ENCODE data around the gene CHFR.
"Not testable (repeated sequence)": the region's sequence is repeated elsewhere in the genome, so short reads cannot be mapped to it uniquely, and the experiment has no call there.

Gene CHFR

GRCh38 chr12:132887513-132888351, at the start of gene CHFR:
Gene CHFR (minus strand): TSS chr12:132887605. CDS start chr12:132887328, 277 bp downstream.
- POLR2A ChIA-PET, result interaction anchor here (0.7 to 1.0 kb wide), 3 partner anchors 21 to 192 kb away, joined by 3 to 6 read pairs (median 3); partner anchors contain the start of gene ZNF26
- CTCF ChIA-PET, result no interaction called here
- TF ChIP-seq L3MBTL2 (conservative IDR thresholded peaks at IDR 0.05) (peak; percentile 96), BHLHE40 (IDR thresholded peaks at IDR 0.05; ENCODE audit: borderline replicate concordance) (no peak), PKNOX1 (IDR thresholded peaks at IDR 0.05) (peak; percentile 81), ELF4 (IDR thresholded peaks at IDR 0.05) (peak; percentile 88), SP1 (IDR thresholded peaks at IDR 0.05) (no peak)
- peak; percentile 97 for DNase-seq (ENCODE audit: extremely low spot score)

- DNase-seq (ENCODE audit: extremely low spot score); POLR2A ChIA-PET; CTCF ChIA-PET: not testable (repeated sequence)
These were observed 49.5 kb upstream of the CHFR start for GRCh38 chr12:132936921-132937320.

- DNase-seq (ENCODE audit: extremely low spot score), result no peak
- POLR2A ChIA-PET, result no interaction called here
- CTCF ChIA-PET, result no interaction called here
- no peak for TF ChIP-seq LEF1 (IDR thresholded peaks at IDR 0.05; ENCODE audit: borderline replicate concordance)
- TF ChIP-seq ARNT (IDR thresholded peaks at IDR 0.05), result no peak
- no peak for TF ChIP-seq FOXA1 (IDR thresholded peaks at IDR 0.05)
- TF ChIP-seq TARDBP (IDR thresholded peaks at IDR 0.05), result no peak
- TF ChIP-seq CTBP1 (IDR thresholded peaks at IDR 0.05; ENCODE audit: borderline replicate concordance), result no peak
- no peak for TF ChIP-seq ZNF384 (IDR thresholded peaks at IDR 0.05)
- TF ChIP-seq HDGF (IDR thresholded peaks at IDR 0.05; ENCODE audit: borderline replicate concordance), result no peak
- TF ChIP-seq L3MBTL2 (conservative IDR thresholded peaks at IDR 0.05), result no peak
- no peak for TF ChIP-seq FOXK2 (IDR thresholded peaks at IDR 0.05)
- TF ChIP-seq SP1 (IDR thresholded peaks at IDR 0.05), result no peak
- TF ChIP-seq BHLHE40 (IDR thresholded peaks at IDR 0.05; ENCODE audit: borderline replicate concordance), result no peak
- TF ChIP-seq ELF4 (IDR thresholded peaks at IDR 0.05), result no peak
- no peak for TF ChIP-seq NFRKB (IDR thresholded peaks at IDR 0.05)
- no peak for TF ChIP-seq SUZ12 (IDR thresholded peaks at IDR 0.05)
- TF ChIP-seq PKNOX1 (IDR thresholded peaks at IDR 0.05), result no peak
- TF ChIP-seq FOXM1 (IDR thresholded peaks at IDR 0.05; ENCODE audit: borderline replicate concordance), result no peak
These were observed 48.8 kb upstream of the CHFR start for GRCh38 chr12:132936163-132936562.

GRCh38 chr12:132926415-132926833, 39.0 kb upstream of the CHFR start:
- POLR2A ChIA-PET, result no interaction called here
- CTCF ChIA-PET, result no interaction called here
- no peak for DNase-seq (ENCODE audit: extremely low spot score)
- no peak for TF ChIP-seq SUZ12 (IDR thresholded peaks at IDR 0.05)
- TF ChIP-seq ZNF384 (IDR thresholded peaks at IDR 0.05), result no peak
- TF ChIP-seq HDGF (IDR thresholded peaks at IDR 0.05; ENCODE audit: borderline replicate concordance), result no peak
- TF ChIP-seq NFRKB (IDR thresholded peaks at IDR 0.05), result no peak
- TF ChIP-seq TARDBP (IDR thresholded peaks at IDR 0.05), result no peak
- TF ChIP-seq FOXM1 (IDR thresholded peaks at IDR 0.05; ENCODE audit: borderline replicate concordance), result no peak

GRCh38 chr12:132925597-132926414, 38.4 kb upstream of the CHFR start:
- CTCF ChIA-PET, result no interaction called here
- TF ChIP-seq SP1 (IDR thresholded peaks at IDR 0.05) (no peak), HDGF (IDR thresholded peaks at IDR 0.05; ENCODE audit: borderline replicate concordance) (no peak), ELF4 (IDR thresholded peaks at IDR 0.05) (no peak), FOXM1 (IDR thresholded peaks at IDR 0.05; ENCODE audit: borderline replicate concordance) (no peak), CTBP1 (IDR thresholded peaks at IDR 0.05; ENCODE audit: borderline replicate concordance) (no peak)
- DNase-seq (ENCODE audit: extremely low spot score), result no peak
- POLR2A ChIA-PET, result no interaction called here

- TF ChIP-seq BHLHE40 (IDR thresholded peaks at IDR 0.05; ENCODE audit: borderline replicate concordance) (no peak), NFRKB (IDR thresholded peaks at IDR 0.05) (no peak), CTBP1 (IDR thresholded peaks at IDR 0.05; ENCODE audit: borderline replicate concordance) (no peak), FOXM1 (IDR thresholded peaks at IDR 0.05; ENCODE audit: borderline replicate concordance) (no peak), FOXA1 (IDR thresholded peaks at IDR 0.05) (no peak), HDGF (IDR thresholded peaks at IDR 0.05; ENCODE audit: borderline replicate concordance) (no peak), ARNT (IDR thresholded peaks at IDR 0.05) (no peak), SUZ12 (IDR thresholded peaks at IDR 0.05) (no peak), FOXK2 (IDR thresholded peaks at IDR 0.05) (no peak), SP1 (IDR thresholded peaks at IDR 0.05) (no peak), TARDBP (IDR thresholded peaks at IDR 0.05) (no peak), PKNOX1 (IDR thresholded peaks at IDR 0.05) (no peak), LEF1 (IDR thresholded peaks at IDR 0.05; ENCODE audit: borderline replicate concordance) (no peak), ZNF384 (IDR thresholded peaks at IDR 0.05) (no peak), ELF4 (IDR thresholded peaks at IDR 0.05) (no peak)
- no peak for DNase-seq (ENCODE audit: extremely low spot score)
- POLR2A ChIA-PET, result no interaction called here
- CTCF ChIA-PET, result no interaction called here
These were observed 37.0 kb upstream of the CHFR start for GRCh38 chr12:132924356-132924755.

Data from HEK293T (cell line).